ENCODE measurements around the gene LRRC4C. TPM values are rescaled to one million over a fixed set of nuclear protein-coding genes. Genes with fewer than 3 reads are reported as not detected.

LRRC4C gene
- total RNA-seq, 1 experiment from 2014 or later: not detected

GRCh38 chr11:40255457-40255856, 1204.0 kb downstream of the LRRC4C start:
- in situ Hi-C loops (cut with HindIII; ENCODE audit: low pct_unique_long_range_greater_than_20kb, low sequenced_read_pairs): no loop called here
- DNase-seq (ENCODE audit: low read depth, low spot score): no peak

- DNase-seq (ENCODE audit: low read depth, low spot score): no peak
- in situ Hi-C loops (cut with HindIII; ENCODE audit: low pct_unique_long_range_greater_than_20kb, low sequenced_read_pairs): no loop called here
Observed at GRCh38 chr11:40253166-40253565, 1206.3 kb downstream of the LRRC4C start.

GRCh38 chr11:40252236-40252635, 1207.2 kb downstream of the LRRC4C start:
- DNase-seq (ENCODE audit: low read depth, low spot score): no peak
- in situ Hi-C loops (cut with HindIII; ENCODE audit: low pct_unique_long_range_greater_than_20kb, low sequenced_read_pairs): no loop called here

- in situ Hi-C loops (cut with HindIII; ENCODE audit: low pct_unique_long_range_greater_than_20kb, low sequenced_read_pairs): no loop called here
- no peak for DNase-seq (ENCODE audit: low read depth, low spot score)
Observed at GRCh38 chr11:40246983-40247382, 1212.5 kb downstream of the LRRC4C start.

GRCh38 chr11:40241524-40242051, 1217.9 kb downstream of the LRRC4C start:
- in situ Hi-C loops (cut with HindIII; ENCODE audit: low pct_unique_long_range_greater_than_20kb, low sequenced_read_pairs): no loop called here

GRCh38 chr11:40240284-40240683, 1219.2 kb downstream of the LRRC4C start:
- no peak for DNase-seq (ENCODE audit: low read depth, low spot score)
- in situ Hi-C loops (cut with HindIII; ENCODE audit: low pct_unique_long_range_greater_than_20kb, low sequenced_read_pairs): no loop called here

More at GRCh38 chr11:40241524-40242051, 1217.9 kb downstream of the LRRC4C start:
- no peak for DNase-seq (ENCODE audit: low read depth, low spot score)

- no peak for DNase-seq (ENCODE audit: low read depth, low spot score)
- in situ Hi-C loops (cut with HindIII; ENCODE audit: low pct_unique_long_range_greater_than_20kb, low sequenced_read_pairs): no loop called here
Observed at GRCh38 chr11:40236526-40236925, 1222.9 kb downstream of the LRRC4C start.

- no peak for DNase-seq (ENCODE audit: low read depth, low spot score)
- in situ Hi-C loops (cut with HindIII; ENCODE audit: low pct_unique_long_range_greater_than_20kb, low sequenced_read_pairs): no loop called here
Observed at GRCh38 chr11:40235841-40236240, 1223.6 kb downstream of the LRRC4C start.

- in situ Hi-C loops (cut with HindIII; ENCODE audit: low pct_unique_long_range_greater_than_20kb, low sequenced_read_pairs): no loop called here
- no peak for DNase-seq (ENCODE audit: low read depth, low spot score)
Observed at GRCh38 chr11:40230821-40231220, 1228.6 kb downstream of the LRRC4C start.

GRCh38 chr11:40228662-40229061, 1230.8 kb downstream of the LRRC4C start:
- in situ Hi-C loops (cut with HindIII; ENCODE audit: low pct_unique_long_range_greater_than_20kb, low sequenced_read_pairs): no loop called here
- DNase-seq (ENCODE audit: low read depth, low spot score): no peak

GRCh38 chr11:40227730-40228129, 1231.7 kb downstream of the LRRC4C start:
- in situ Hi-C loops (cut with HindIII; ENCODE audit: low pct_unique_long_range_greater_than_20kb, low sequenced_read_pairs): no loop called here

GRCh38 chr11:40226654-40227053, 1232.8 kb downstream of the LRRC4C start:
- in situ Hi-C loops (cut with HindIII; ENCODE audit: low pct_unique_long_range_greater_than_20kb, low sequenced_read_pairs): no loop called here
- no peak for DNase-seq (ENCODE audit: low read depth, low spot score)

More at GRCh38 chr11:40227730-40228129, 1231.7 kb downstream of the LRRC4C start:
- DNase-seq (ENCODE audit: low read depth, low spot score): no peak

GRCh38 chr11:40223596-40224330, 1235.7 kb downstream of the LRRC4C start:
- in situ Hi-C loops (cut with HindIII; ENCODE audit: low pct_unique_long_range_greater_than_20kb, low sequenced_read_pairs): no loop called here
- DNase-seq (ENCODE audit: low read depth, low spot score): no peak

- no peak for DNase-seq (ENCODE audit: low read depth, low spot score)
- in situ Hi-C loops (cut with HindIII; ENCODE audit: low pct_unique_long_range_greater_than_20kb, low sequenced_read_pairs): no loop called here
Observed at GRCh38 chr11:40219401-40219800, 1240.1 kb downstream of the LRRC4C start.

GRCh38 chr11:40215556-40215955, 1243.9 kb downstream of the LRRC4C start:
- in situ Hi-C loops (cut with HindIII; ENCODE audit: low pct_unique_long_range_greater_than_20kb, low sequenced_read_pairs): no loop called here
- DNase-seq (ENCODE audit: low read depth, low spot score): no peak

- no peak for DNase-seq (ENCODE audit: low read depth, low spot score)
- in situ Hi-C loops (cut with HindIII; ENCODE audit: low pct_unique_long_range_greater_than_20kb, low sequenced_read_pairs): no loop called here
Observed at GRCh38 chr11:40207416-40207815, 1252.0 kb downstream of the LRRC4C start.

GRCh38 chr11:40204228-40204627, 1255.2 kb downstream of the LRRC4C start:
- DNase-seq (ENCODE audit: low read depth, low spot score): no peak
- in situ Hi-C loops (cut with HindIII; ENCODE audit: low pct_unique_long_range_greater_than_20kb, low sequenced_read_pairs): no loop called here

- in situ Hi-C loops (cut with HindIII; ENCODE audit: low pct_unique_long_range_greater_than_20kb, low sequenced_read_pairs): no loop called here
- DNase-seq (ENCODE audit: low read depth, low spot score): no peak
Observed at GRCh38 chr11:40203606-40204005, 1255.8 kb downstream of the LRRC4C start.

- no peak for DNase-seq (ENCODE audit: low read depth, low spot score)
- in situ Hi-C loops (cut with HindIII; ENCODE audit: low pct_unique_long_range_greater_than_20kb, low sequenced_read_pairs): no loop called here
Observed at GRCh38 chr11:40202589-40203270, 1256.7 kb downstream of the LRRC4C start.

All from SK-MEL-5 (cell line).